ENCODE measurements around the gene LRRC19.

The LRRC19 gene

GRCh38 chr9:27005491-27005890 lies at the start of gene LRRC19:
Gene LRRC19 (minus strand): TSS chr9:27005672. CDS start chr9:26999694, 5,978 bp downstream.
- no peak for DNase-seq

- DNase-seq, result no peak
Measured at GRCh38 chr9:27054841-27055240, 49.4 kb upstream of the LRRC19 start.

- no peak for DNase-seq
Measured at GRCh38 chr9:27054125-27054524, 48.7 kb upstream of the LRRC19 start.

- no peak for DNase-seq
Measured at GRCh38 chr9:27053369-27054022, 48.0 kb upstream of the LRRC19 start.

- no peak for DNase-seq
Measured at GRCh38 chr9:27047136-27047535, 41.7 kb upstream of the LRRC19 start.

GRCh38 chr9:27043176-27043575 lies 37.7 kb upstream of the LRRC19 start:
- no peak for DNase-seq

GRCh38 chr9:27042476-27042875 lies 37.0 kb upstream of the LRRC19 start:
- no peak for DNase-seq

GRCh38 chr9:27041746-27042145 lies 36.3 kb upstream of the LRRC19 start:
- DNase-seq, result no peak

- DNase-seq, result no peak
Measured at GRCh38 chr9:27037499-27037898, 32.0 kb upstream of the LRRC19 start.

GRCh38 chr9:27033815-27034403 lies 28.4 kb upstream of the LRRC19 start:
- peak; percentile 30 for DNase-seq

GRCh38 chr9:27029186-27029585 lies 23.7 kb upstream of the LRRC19 start:
- no peak for DNase-seq

GRCh38 chr9:27022920-27023319 lies 17.4 kb upstream of the LRRC19 start:
- DNase-seq, result no peak

- no peak for DNase-seq
Measured at GRCh38 chr9:27019589-27019988, 14.1 kb upstream of the LRRC19 start.

GRCh38 chr9:27003426-27004077 lies 1.9 kb downstream of the LRRC19 start:
- no peak for DNase-seq

- DNase-seq, result no peak
Measured at GRCh38 chr9:26995810-26996209, 9.7 kb downstream of the LRRC19 start.

- no peak for DNase-seq
Measured at GRCh38 chr9:26983340-26983739, 22.1 kb downstream of the LRRC19 start.

GRCh38 chr9:26975728-26976707 lies 29.5 kb downstream of the LRRC19 start:
- no peak for DNase-seq

GRCh38 chr9:26974927-26975326 lies 30.5 kb downstream of the LRRC19 start:
- no peak for DNase-seq

GRCh38 chr9:26973989-26974388 lies 31.5 kb downstream of the LRRC19 start:
- no peak for DNase-seq

- DNase-seq, result no peak
Measured at GRCh38 chr9:26971721-26972120, 33.8 kb downstream of the LRRC19 start.

- DNase-seq, result no peak
Measured at GRCh38 chr9:26956860-26957233, 48.6 kb downstream of the LRRC19 start.

- DNase-seq, result peak; percentile 96
Measured at GRCh38 chr9:26955921-26956859, 49.3 kb downstream of the LRRC19 start, which contains the start of gene IFT74. Gene IFT74 (plus strand): TSS chr9:26956412. CDS start chr9:26961968, 5,556 bp downstream.
